ENCODE measurements around the gene TLL2. TPM values are rescaled to one million over a fixed set of nuclear protein-coding genes. Genes with fewer than 3 reads are reported as not detected.

Gene TLL2
- total and polyA plus RNA-seq, 9 of the 15 experiments (the other 6 are each of a cell fraction or from before 2014, with no cell fraction given): 0.09 TPM; not detected in 8

- TF ChIP-seq CBX2 (IDR thresholded peaks at IDR 0.05; ENCODE audit: insufficient read depth, low read length, poor library complexity, severe bottlenecking) (no peak), SMARCC2 (IDR thresholded peaks at IDR 0.05; ENCODE audit: low read depth) (no peak), HOMEZ (CRISPR knock-in tag; IDR thresholded peaks at IDR 0.05) (no peak), SMAD4 (CRISPR knock-in tag; conservative IDR thresholded peaks at IDR 0.05) (no peak), NKRF (IDR thresholded peaks at IDR 0.05; ENCODE audit: borderline replicate concordance) (no peak), CBFA2T2 (conservative IDR thresholded peaks at IDR 0.05) (no peak)
Observed at GRCh38 chr10:96493254-96493653, 20.5 kb downstream of the TLL2 start (continued).

GRCh38 chr10:96491303-96491702 lies 22.4 kb downstream of the TLL2 start:
- Histone ChIP-seq H3K27me3 (ENCODE audit: control insufficient read depth in 2 of 2, insufficient read depth in 2 of 2, low read length in 2 of 2) (peaks cover 5 to 62% of the 10 kb centered on the region in 2 experiments; a peak in 4 of 5 replicates), H3K9me3 (replicated peaks; ENCODE audit: control insufficient read depth, insufficient read depth, low read depth, low read length) (no peaks in the 10 kb centered on the region), H3K36me3 (ENCODE audit: control insufficient read depth, insufficient read depth, low read length) (no peaks in the 10 kb centered on the region), H3K9ac (ENCODE audit: insufficient read depth in 1 of 2, low read depth in 2 of 2, low read length in 2 of 2) (no peak overlapping the region), H3K9me1 (ENCODE audit: control insufficient read depth, insufficient read depth, low read length) (no peaks in the 10 kb centered on the region), H3K4me1 (replicated peaks in 1 of 2; ENCODE audit: control insufficient read depth in 2 of 2, insufficient read depth in 2 of 2, low read length in 2 of 2) (no peaks in the 10 kb centered on the region), H3K79me2 (ENCODE audit: control insufficient read depth, insufficient read depth, low read length) (no peaks in the 10 kb centered on the region), H4K20me1 (replicated peaks; ENCODE audit: control insufficient read depth, insufficient read depth, low read length) (0 out of 2 replicates have a peak, but pooled peaks cover 3% of the 10 kb centered on the region), H2AFZ (ENCODE audit: low read depth, low read length) (no peak overlapping the region), H3K4me2 (ENCODE audit: insufficient read depth, low read length) (no peak overlapping the region), H3K27ac (ENCODE audit: extremely low read depth, low read depth, low read length) (no peak overlapping the region), H3K4me3 (no peak overlapping the region)
- in situ Hi-C loops (cut with MboI) (no loop called here), intact Hi-C loops (cut with micrococcal nuclease) (no loop called here)
- no TSS peak for BruUV-seq (replicated peaks)
- FAIRE-seq: no peak
- peak; percentile 59; the same call in 2 of the 3 replicates for ATAC-seq
- CTCF ChIA-PET (ENCODE audit: low intra/inter-chr PET ratio): interaction anchor here (0.6 to 1.0 kb wide), 3 partner anchors 20 to 788 kb away, joined by 4 to 5 read pairs (median 4); no protein-coding TSS in a partner anchor
- 0% methylated on average over 1 of the region's 3 CpGs for WGBS (ENCODE audit: insufficient coverage, low coverage, missing lambda C conversion rate)
- DNase-seq (ENCODE audit: extremely low read depth in 1 of 4, low spot score in 3 of 4): peak in 3 of 4 experiments; percentile 13 to 23 (median 22)
- POLR2A ChIA-PET: interaction anchor here (0.6 kb wide), 1 partner anchor 22 kb away, joined by 3 read pairs; the partner anchor contains the start of gene TLL2
- TF ChIP-seq REST (IDR thresholded peaks at IDR 0.05; ENCODE audit: borderline replicate concordance): peak; percentile 47; the same call in 1 of the 2 replicates
- TF ChIP-seq REST (CRISPR knock-in tag; IDR thresholded peaks at IDR 0.05; ENCODE audit: low read depth): no peak
- no peak for TF ChIP-seq BRF1 (IDR thresholded peaks at IDR 0.05; ENCODE audit: borderline replicate concordance, extremely low read depth, insufficient read length)

All from K562 (cell line).